ENCODE measurements around the gene NECTIN4.

- TF ChIP-seq CEBPB (IDR thresholded peaks at IDR 0.05), result no peak
- no peak for TF ChIP-seq EP300 (IDR thresholded peaks at IDR 0.05; ENCODE audit: borderline replicate concordance)
Measured at GRCh38 chr1:161096530-161096929, 7.2 kb upstream of the NECTIN4 start.
